ENCODE results near the gene PKN2. TPM values are rescaled to one million over a fixed set of nuclear protein-coding genes. Genes with fewer than 3 reads are reported as not detected.

The PKN2 gene
- total RNA-seq, 6 experiments from 2014 or later, result 13.6 to 16.6 (median 15.0) TPM

- H3K27me3 ChIP-seq, result no peaks in the 10 kb centered on the region
- DNase-seq, result no peak
- H3K36me3 ChIP-seq, result peaks cover 0 to 6% (median 0%) of the 10 kb centered on the region in 4 donors
- H3K4me3 ChIP-seq, result no peak overlapping the region
- H3K9me3 ChIP-seq, result no peaks in the 10 kb centered on the region
- ATAC-seq, result no peak
- H3K4me1 ChIP-seq, result no peaks in the 10 kb centered on the region
- no peak overlapping the region for H3K27ac ChIP-seq
- TF ChIP-seq, protein P1, sequence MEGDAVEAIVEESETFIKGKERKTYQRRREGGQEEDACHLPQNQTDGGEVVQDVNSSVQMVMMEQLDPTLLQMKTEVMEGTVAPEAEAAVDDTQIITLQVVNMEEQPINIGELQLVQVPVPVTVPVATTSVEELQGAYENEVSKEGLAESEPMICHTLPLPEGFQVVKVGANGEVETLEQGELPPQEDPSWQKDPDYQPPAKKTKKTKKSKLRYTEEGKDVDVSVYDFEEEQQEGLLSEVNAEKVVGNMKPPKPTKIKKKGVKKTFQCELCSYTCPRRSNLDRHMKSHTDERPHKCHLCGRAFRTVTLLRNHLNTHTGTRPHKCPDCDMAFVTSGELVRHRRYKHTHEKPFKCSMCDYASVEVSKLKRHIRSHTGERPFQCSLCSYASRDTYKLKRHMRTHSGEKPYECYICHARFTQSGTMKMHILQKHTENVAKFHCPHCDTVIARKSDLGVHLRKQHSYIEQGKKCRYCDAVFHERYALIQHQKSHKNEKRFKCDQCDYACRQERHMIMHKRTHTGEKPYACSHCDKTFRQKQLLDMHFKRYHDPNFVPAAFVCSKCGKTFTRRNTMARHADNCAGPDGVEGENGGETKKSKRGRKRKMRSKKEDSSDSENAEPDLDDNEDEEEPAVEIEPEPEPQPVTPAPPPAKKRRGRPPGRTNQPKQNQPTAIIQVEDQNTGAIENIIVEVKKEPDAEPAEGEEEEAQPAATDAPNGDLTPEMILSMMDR (IDR thresholded peaks at IDR 0.05), result no peak
- no peak for TF ChIP-seq POLR2A (IDR thresholded peaks at IDR 0.05)
- 80% methylated on average over 1 of the region's 1 CpG for WGBS (ENCODE audit: insufficient coverage, low coverage, low lambda C conversion rate, missing lambda C conversion rate)
- intact Hi-C loops (cut with DNase I), result no loop called here
Measured at GRCh38 chr1:88763649-88764406, 79.8 kb downstream of the PKN2 start.

- Histone ChIP-seq H3K9me3 (no peaks in the 10 kb centered on the region), H3K4me3 (no peak overlapping the region), H3K36me3 (peaks cover 0 to 12% (median 3%) of the 10 kb centered on the region in 4 donors), H3K27ac (no peak overlapping the region), H3K4me1 (no peaks in the 10 kb centered on the region), H3K27me3 (no peaks in the 10 kb centered on the region)
- TF ChIP-seq, protein P1 (IDR thresholded peaks at IDR 0.05), result no peak
- no peak for TF ChIP-seq POLR2A (IDR thresholded peaks at IDR 0.05)
- no peak for DNase-seq
- ATAC-seq, result no peak
- intact Hi-C loops (cut with DNase I), result no loop called here
Measured at GRCh38 chr1:88768187-88768586, 84.1 kb downstream of the PKN2 start.

- no peak for TF ChIP-seq POLR2A (IDR thresholded peaks at IDR 0.05)
- TF ChIP-seq, protein P1 (IDR thresholded peaks at IDR 0.05), result no peak
- no peak for DNase-seq
- H3K4me3 ChIP-seq, result no peak overlapping the region
- no peak for ATAC-seq
- peaks cover 0 to 12% (median 6%) of the 10 kb centered on the region in 4 donors for H3K36me3 ChIP-seq
- no peak overlapping the region for H3K27ac ChIP-seq
- H3K9me3 ChIP-seq, result no peaks in the 10 kb centered on the region
- intact Hi-C loops (cut with DNase I), result no loop called here
- no peaks in the 10 kb centered on the region for H3K4me1 ChIP-seq
- H3K27me3 ChIP-seq, result no peaks in the 10 kb centered on the region
- 94% methylated on average over 5 of the region's 5 CpGs for whole genome bisulfite sequencing (ENCODE audit: insufficient coverage, low coverage, low lambda C conversion rate, missing lambda C conversion rate)
Measured at GRCh38 chr1:88768816-88769215, 84.7 kb downstream of the PKN2 start.

DNA sequence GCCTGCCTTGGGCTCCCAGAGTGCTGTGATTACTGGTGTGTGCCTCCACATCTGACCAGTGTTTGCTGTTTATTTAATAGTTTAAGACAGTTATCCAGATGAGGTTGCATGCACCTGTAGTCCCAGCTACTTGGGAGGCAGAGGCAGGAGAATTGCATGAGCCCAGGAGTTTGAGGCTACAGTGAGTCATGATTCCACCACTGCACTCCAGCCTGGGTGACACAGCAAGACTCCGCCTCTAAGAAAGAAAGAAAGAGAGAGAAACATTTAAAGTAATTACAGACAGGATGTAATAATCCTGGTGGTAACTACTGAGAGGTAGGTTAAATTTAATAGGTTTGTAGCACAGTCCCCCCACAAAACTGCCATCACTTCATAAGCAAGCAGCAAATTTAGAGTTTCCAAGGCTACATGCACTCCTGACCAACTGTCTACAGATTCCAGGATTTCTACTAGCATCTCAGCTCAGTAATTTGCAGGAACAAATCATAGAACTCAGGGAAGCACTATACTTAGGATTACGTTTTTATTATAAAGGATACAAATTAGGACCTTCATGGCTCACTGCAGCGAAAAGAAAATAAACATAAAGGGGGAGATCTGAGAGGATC is 89.6 kb downstream of the PKN2 start:
- Histone ChIP-seq H3K4me1 (no peaks in the 10 kb centered on the region), H3K27me3 (no peaks in the 10 kb centered on the region), H3K4me3 (no peak overlapping the region), H3K9me3 (no peaks in the 10 kb centered on the region), H3K27ac (no peak overlapping the region), H3K36me3 (peaks cover 0 to 21% (median 10%) of the 10 kb centered on the region in 4 donors)
- no peak for DNase-seq
- intact Hi-C loops (cut with DNase I), result no loop called here
- ATAC-seq, result peak in 1 of 4 donors; percentile 35
- WGBS (ENCODE audit: insufficient coverage, low coverage, low lambda C conversion rate, missing lambda C conversion rate), result 100% methylated on average over 2 of the region's 3 CpGs
- TF ChIP-seq POLR2A (IDR thresholded peaks at IDR 0.05), result no peak
- TF ChIP-seq, protein P1 (IDR thresholded peaks at IDR 0.05), result no peak

All from right lobe of liver (tissue), 6 donors.